GM10847 (cell line): ENCODE measurements around the gene FALEC.

Experiments used
- POLR2A ChIP-seq: IDR thresholded peaks from 2 replicates; pipeline ENCODE4 v1.6.1; 2011; ENCODE audit not compliant: insufficient read length; ENCODE audit errors: extremely low read depth

Gene FALEC

GRCh38 chr1:150558761-150559655 is 43.5 kb downstream of the FALEC start:
- TF ChIP-seq POLR2A, result no peak

- TF ChIP-seq POLR2A, result no peak
Observed at GRCh38 chr1:150559656-150560010, 44.1 kb downstream of the FALEC start.

- TF ChIP-seq POLR2A, result no peak
Observed at GRCh38 chr1:150560011-150560438, 44.5 kb downstream of the FALEC start.

- no peak for TF ChIP-seq POLR2A
Observed at GRCh38 chr1:150560576-150561253, 45.2 kb downstream of the FALEC start.

GRCh38 chr1:150561254-150561973 is 45.9 kb downstream of the FALEC start:
- TF ChIP-seq POLR2A, result peak; percentile 45

GRCh38 chr1:150561974-150562445 is 46.5 kb downstream of the FALEC start:
- TF ChIP-seq POLR2A, result peak; percentile 55

- no peak for TF ChIP-seq POLR2A
Observed at GRCh38 chr1:150562446-150563339, 47.1 kb downstream of the FALEC start.

GRCh38 chr1:150563340-150564038 is 47.9 kb downstream of the FALEC start:
- no peak for TF ChIP-seq POLR2A

- TF ChIP-seq POLR2A, result no peak
Observed at GRCh38 chr1:150564051-150564991, 48.8 kb downstream of the FALEC start.

GRCh38 chr1:150566589-150567340 is 51.2 kb downstream of the FALEC start:
- no peak for TF ChIP-seq POLR2A

- no peak for TF ChIP-seq POLR2A
Observed at GRCh38 chr1:150567341-150567716, 51.8 kb downstream of the FALEC start.
